Fibroblast of skin of right quadriceps (primary cell): Measurements from ENCODE around the gene NPAS3.
A peak's percentile ranks its signal among the peaks of the same experiment; 100 is the strongest.

ENCODE experiments used
- DNase-seq: peaks from one replicate; pipeline ENCODE4 v3.0.0-alpha.2; 2013

Gene NPAS3

DNA sequence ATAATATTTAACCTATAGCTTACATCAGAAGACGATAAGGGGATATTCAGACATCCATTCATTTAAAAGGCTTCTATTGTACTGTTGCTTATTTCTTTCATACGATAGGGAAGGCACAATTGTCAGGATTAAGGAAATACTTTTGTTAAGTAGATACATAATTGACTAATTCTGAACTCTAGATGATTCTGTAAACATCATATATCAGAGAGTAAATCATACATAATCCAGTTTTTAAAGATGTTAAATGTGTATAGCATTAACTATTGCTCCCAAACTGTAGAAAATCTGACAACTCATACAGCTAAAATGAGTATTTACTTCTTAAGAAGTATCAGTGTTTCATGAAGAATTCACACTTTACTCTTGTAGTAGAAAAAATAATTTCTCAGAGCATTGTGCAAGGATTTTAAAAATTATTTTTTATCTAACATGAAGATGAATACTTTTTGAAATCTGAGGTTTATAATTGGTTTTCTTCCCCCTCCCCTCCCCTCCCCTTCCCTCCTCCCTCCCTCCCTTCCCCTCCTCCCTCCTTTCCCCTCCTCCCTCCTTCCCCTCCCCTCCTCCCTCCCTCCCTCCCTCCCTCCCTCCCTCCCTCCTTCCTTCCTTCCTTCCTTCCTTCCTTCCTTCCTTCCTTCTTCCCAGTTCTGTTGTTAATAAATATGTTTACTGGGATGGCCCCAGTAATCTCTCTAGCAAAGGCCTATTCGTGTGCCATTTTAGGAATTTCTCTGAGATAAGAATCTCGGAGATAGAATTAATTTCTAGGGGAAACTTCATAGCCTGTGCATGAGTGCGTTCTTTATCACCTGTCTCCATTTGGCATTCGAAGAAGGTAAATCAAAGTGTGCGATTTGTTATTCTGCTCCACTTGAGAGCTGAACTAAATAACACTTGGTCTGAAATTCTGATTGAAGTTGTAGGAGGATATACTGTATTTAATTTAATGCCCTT, 2.3 kb downstream of the NPAS3 start:
- no peak for DNase-seq

DNA sequence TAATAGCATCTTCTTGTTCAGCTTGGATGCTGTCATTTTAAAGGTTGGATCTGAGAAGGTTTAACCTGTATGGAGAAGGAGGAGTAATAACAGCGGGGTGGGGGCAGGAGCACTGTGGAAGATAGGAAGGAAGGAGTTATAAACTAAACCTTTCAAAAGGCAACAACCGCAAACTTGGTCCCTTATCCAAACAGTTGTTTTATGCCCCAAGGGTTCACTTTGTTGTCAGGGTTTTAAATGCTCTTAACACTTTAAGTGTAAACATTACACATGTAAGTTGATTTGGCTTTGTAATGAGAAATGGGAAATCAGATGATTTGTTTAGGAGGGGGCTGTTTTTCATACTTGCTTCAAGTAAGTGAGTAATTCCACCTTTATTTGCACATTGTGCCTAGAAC, 3.0 kb downstream of the NPAS3 start:
- DNase-seq, result no peak

DNA sequence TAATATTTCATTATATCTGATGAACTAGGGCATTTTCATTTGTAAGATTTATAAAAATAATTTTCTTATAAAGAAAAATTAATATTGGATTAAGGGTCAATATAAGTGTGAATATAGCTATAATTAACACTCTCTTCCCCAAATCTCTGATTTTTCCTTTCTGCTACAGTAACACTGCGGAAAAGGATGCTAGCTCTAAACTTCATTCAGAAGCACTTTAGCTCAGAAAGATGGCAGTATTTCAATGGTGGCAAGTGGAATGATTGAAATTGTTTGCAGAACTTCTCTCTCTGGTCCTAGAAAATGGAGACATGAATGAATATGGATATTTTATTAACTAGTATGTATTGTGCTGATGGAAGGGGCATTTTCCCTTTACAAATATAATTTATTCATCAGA, 8.4 kb downstream of the NPAS3 start:
- no peak for DNase-seq

DNA sequence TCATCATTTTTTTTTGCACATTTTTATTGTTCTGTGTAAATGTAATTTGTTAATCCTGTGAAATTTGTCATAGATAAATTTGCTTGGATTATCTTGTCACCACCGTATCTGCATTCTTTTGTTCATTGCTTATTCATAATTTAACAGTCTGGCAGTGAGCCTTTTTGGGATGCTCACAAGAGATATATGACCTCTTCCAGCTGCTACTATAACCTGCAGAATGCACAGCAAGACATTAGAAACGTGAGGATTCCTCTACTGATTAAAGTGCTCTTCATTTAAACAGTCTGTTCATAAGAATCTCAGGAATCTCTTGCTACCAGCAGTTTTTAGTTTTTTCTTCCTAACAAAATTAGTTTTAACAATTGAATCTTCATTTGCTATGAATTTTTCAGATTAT, 9.1 kb downstream of the NPAS3 start:
- peak; percentile 58 for DNase-seq

- peak; percentile 38 for DNase-seq
These were observed 11.9 kb downstream of the NPAS3 start for GRCh38 chr14:32950584-32950983.

- DNase-seq, result no peak
These were observed 28.7 kb downstream of the NPAS3 start for GRCh38 chr14:32967421-32967820.

DNA sequence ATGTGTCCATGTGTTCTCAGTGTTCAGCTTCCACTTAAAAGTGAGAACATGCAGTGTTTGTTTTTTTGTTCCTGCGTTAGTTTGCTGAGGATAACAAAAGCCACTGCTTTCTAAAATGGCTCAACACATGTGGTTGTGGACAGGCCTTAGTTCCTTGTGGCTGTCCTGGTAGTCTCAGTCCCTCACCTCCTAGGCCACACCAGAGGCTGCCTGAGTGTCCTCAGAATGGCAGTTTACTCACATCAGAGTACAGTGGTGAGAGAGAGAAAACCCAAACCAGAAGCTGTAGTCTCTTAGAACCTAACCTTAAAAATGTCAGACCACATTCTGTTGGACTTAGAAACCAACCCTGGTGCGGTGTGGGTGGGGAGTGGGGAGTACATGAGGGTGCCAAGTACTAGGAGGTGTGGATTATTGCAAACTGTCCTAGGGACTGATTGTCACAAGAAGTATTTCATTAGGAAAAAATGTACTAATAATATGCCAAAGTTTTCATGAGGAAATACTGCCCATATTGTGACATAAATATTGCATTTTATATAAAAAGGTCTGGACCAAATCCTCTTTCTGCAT, 30.4 kb downstream of the NPAS3 start:
- no peak for DNase-seq

DNA sequence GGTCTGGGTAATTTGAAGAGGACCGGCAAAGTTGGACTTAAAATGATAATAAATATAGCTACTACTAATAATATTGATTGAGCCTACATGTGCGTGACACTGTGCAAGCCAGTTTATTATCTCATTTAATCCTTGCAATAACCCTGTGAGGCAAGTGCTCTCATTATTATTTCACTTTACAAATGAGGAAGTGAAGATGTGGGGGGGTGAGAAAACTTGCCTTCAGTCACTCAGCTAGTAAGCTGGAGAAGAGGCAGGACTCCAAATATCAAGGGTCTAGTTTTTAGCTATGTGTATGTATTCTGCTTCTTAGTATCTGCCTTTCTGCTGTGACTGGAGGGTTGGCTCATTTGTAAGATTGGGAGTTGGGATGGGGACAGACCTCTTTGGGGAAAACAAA, 39.2 kb downstream of the NPAS3 start:
- no peak for DNase-seq

GRCh38 chr14:32978691-32979255, 40.1 kb downstream of the NPAS3 start:
- DNase-seq, result no peak

- DNase-seq, result no peak
These were observed 41.7 kb downstream of the NPAS3 start for GRCh38 chr14:32980178-32980901.

DNA sequence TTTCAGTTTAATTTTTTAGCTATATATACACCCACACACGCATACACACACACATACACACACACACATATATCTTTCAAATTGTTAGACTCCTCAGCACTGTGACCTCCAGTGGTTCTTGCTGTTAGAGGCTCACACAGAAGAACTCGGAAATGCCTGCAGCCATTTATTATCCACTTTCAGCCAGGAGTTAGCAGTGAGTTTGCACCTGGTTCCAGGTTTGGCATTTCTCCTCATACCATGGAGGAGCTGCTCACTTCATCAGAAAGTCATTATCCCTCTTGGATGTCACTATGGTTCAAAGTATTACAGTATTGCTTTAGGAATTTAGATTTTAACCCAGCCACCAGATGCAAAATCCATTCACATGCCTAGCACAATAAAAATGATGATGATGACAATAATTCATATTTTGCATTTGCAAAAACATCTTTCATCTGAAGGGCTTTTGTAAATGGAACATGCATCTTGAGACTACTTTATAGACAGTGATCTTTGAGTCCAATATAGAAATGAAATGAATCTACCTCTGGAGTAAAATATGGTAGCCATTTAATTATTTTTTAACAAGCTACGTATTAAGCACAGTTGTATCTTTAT, 42.3 kb downstream of the NPAS3 start:
- DNase-seq, result no peak

DNA sequence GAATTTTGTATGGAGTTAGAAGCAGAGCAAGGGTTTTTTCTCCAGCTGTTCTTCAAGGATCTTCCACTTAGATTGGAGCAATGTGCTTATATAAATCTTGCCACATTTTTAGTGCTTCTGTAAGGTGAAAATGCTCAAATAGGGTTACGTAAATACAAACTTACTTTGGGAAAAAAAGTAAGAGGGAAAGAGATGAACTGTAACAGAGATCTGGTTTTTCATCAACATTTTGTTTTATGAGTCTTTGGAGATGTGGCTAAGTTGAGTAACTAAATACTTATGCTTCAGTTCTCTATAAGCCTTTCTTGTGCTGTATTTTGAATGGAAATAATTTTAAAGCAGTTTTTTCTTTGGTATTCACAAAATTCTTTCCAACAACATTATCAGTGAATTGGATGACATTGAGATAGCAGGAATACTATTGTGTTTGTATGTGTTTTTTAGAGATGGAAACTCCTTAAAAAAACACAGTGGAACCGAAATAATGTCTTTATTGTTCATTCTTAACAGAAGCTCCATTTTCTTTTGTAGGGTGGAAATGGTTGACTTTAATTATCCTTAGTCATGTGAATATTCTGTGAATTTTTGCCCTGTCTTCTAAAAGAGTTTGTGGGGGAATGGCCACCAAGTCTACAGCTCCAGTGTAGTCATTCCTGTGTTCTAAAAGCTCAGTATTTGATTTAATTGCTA, 45.7 kb downstream of the NPAS3 start:
- DNase-seq, result no peak

- DNase-seq, result no peak
These were observed 47.2 kb downstream of the NPAS3 start for GRCh38 chr14:32985866-32986265.

DNA sequence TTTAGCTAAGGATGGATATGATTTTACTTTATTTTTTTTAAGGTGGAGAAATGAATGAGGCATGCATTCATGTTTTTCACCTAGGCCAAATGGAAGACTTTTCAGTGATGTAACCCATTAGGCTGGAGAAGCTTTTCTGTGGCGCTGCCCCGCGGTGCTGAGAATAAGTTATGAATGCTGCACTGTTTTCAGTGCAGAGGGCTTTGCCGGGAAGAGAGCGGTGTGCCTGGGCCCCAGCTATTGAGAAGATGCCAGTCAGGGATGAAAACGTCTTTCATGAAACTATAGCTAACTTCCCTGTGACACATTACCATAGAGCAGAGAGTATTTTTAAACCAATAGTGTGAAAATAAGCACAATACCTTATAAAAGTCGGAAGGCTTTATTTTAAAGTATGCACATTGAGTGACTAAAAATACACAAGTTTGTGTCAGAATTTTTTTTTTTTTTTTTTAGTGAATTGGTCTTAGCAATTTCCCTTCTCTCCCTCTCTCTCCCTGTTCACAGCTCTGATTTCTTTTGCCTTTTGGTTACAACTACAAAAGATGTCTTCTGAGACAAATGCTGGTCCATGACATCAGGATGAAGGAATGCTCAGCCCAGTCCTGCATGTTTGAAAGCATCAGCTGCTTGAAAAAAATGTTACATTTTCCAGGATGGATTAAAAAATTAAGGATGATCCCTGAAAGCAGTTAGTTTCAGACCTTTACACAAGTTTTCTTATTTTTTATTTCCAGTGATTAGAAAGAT, 48.3 kb downstream of the NPAS3 start:
- DNase-seq, result peak; percentile 47

- peak; percentile 3 for DNase-seq
These were observed 53.0 kb downstream of the NPAS3 start for GRCh38 chr14:32991691-32992090.

GRCh38 chr14:32993921-32994320, 55.2 kb downstream of the NPAS3 start:
- DNase-seq, result no peak

GRCh38 chr14:32996343-32996742, 57.7 kb downstream of the NPAS3 start:
- DNase-seq, result no peak

DNA sequence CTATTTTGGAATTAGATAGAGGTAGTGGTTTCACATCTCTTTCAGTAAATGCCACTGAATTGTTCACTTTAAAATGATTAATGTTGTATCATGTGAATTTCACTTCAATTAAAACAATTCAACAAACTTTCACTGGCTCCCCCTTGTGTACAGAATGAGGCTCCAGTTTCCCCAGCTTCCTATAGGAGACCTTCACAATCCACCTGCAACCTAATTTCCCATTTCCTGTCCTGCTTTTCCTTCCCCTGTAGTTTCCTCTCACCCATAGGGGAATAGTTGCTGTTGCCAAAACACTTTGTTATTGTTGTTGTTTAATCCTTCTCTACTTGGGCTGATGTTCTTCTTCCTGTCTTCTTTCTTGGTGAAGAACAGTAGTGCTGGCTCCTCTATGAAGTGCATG, 59.8 kb downstream of the NPAS3 start:
- DNase-seq, result peak; percentile 14

GRCh38 chr14:33009673-33010072, 71.0 kb downstream of the NPAS3 start:
- DNase-seq, result no peak

DNA sequence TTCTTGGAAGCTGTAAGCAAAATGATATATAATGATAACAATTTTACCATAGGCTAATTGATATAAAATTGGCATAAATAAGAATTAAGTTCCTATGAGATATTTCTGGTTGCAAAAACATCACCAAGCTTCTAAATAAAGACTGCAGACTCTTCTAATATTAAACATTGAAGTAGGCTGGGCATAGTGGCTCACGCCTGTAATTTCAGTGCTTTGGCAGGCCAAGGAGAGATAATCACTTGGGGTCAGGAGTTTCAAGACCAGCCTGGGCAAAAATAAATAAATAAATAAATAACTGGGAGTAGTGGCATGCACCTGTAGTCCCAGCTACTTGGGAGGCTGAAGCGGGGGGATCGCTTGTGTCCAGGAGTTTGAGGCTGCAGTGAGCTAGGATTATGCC, 71.8 kb downstream of the NPAS3 start:
- no peak for DNase-seq

DNA sequence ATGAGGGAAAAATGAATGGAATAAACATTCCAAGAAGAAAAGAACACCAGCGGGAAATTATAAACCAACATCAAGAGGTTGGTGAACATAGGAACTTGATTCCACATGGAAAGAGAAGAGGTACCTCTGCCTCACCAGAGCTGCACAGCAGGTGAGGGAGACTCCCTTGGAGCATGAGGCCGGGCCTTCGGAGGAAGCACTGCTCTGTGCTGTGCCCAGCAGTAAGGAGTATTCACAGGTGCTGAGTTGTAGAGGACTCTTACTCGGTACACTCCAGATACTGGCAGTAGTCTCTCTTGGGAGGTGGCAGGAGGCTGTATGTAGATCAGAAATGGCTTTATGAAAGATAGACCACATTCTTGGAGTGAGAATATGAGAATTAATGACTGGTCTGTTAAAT, 76.0 kb downstream of the NPAS3 start:
- no peak for DNase-seq

DNA sequence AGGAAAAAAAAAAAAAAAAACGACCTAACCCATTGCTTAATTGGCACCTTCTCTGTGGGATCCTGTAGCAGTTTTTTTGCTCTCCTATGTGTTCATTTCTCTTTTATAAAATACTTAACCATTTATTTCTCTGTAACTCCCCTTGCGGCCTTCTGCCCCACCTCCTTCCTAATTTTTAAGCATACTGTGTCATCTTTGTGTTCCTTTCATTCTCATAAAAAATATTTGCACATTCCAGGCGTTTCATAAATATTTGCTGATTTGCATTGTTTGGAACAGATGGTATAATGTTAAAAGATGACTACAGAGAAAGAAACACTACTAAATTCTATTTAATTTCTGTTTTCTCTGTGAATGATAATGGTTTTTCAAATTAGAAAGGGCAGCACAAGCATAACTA, 77.9 kb downstream of the NPAS3 start:
- DNase-seq, result no peak
